GM12801 (cell line): Measurements from ENCODE around the gene CHST2.

Experiments
- TF ChIP-seq, protein P1 (sequence below): IDR thresholded peaks from one replicate; pipeline ENCODE4 v1.5.1; 2011; ENCODE audit warnings: control low read depth; ENCODE audit not compliant: insufficient read length; ENCODE audit errors: extremely low read depth

CHST2 gene

DNA sequence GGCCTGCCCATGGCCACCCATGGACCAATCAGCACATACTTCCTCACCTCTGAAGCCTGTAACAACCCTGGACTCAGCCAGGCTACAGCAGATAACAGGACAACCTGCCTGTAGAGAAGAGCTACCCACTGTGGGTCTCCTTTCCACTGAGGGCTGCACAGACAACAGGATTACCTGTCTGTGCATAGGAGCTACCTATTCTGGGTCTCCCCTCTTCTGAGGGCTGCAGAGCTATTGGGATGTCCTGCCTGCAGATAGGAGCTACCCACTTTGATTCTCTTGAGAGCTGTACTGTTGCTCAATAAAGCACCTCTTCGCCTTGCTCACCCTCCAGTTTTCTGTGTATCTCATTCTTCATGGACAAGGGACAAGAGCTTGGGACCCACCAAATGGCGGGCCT lies 23.8 kb upstream of the CHST2 start:
- TF ChIP-seq, protein P1, sequence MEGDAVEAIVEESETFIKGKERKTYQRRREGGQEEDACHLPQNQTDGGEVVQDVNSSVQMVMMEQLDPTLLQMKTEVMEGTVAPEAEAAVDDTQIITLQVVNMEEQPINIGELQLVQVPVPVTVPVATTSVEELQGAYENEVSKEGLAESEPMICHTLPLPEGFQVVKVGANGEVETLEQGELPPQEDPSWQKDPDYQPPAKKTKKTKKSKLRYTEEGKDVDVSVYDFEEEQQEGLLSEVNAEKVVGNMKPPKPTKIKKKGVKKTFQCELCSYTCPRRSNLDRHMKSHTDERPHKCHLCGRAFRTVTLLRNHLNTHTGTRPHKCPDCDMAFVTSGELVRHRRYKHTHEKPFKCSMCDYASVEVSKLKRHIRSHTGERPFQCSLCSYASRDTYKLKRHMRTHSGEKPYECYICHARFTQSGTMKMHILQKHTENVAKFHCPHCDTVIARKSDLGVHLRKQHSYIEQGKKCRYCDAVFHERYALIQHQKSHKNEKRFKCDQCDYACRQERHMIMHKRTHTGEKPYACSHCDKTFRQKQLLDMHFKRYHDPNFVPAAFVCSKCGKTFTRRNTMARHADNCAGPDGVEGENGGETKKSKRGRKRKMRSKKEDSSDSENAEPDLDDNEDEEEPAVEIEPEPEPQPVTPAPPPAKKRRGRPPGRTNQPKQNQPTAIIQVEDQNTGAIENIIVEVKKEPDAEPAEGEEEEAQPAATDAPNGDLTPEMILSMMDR, result no peak

DNA sequence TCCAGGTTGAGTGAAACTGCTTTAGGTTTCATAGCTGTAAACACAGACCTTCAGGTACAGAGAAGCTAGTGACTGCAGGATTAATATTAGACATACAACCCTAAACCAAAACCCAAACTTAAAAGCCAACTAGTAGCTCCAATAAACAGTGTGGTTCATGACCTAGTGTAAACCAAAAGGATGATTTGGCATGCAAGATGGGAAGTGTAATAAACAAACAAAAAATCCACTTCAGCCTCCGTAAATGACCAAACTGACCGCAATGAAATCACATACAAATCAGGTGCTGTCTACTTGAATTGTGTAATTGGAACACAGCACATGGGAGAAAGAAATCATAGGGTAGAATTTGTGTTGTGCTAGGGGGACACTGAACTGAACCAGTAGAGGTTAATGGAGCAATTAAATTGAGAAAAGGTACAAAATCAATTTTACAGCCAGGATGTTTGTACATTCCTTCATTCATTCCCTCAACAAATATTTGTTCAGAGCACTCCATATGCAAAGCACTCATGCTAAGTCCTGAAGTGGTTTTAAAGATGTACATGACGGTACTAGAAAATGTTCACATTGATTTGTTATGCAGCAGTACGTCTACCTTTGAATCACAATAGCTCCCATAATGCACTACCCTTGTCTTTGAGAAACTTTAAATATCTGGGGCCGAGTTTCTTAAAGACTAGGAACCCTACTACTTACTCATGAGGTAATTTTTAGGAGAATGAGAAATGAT lies 21.4 kb upstream of the CHST2 start:
- TF ChIP-seq, protein P1, result no peak

DNA sequence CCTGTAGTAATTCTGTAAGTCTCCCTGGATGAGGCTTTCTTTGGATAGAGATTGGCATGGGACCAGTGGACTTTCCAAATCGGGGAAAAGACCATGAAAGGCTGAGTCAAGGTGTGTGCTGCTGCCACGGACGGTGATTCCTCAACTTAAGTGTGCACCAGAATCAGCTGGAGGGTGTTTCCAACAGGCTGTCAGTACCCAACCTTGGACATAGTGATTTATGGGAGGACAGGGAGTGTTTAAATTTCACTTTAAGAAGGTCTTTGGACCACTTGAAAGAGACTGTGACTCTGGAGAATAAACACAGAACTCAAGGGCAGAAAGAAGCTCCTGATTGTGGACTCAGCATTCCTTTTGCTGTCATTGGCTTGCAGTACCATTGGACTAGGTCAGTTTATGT lies 20.4 kb upstream of the CHST2 start:
- TF ChIP-seq, protein P1, result no peak

DNA sequence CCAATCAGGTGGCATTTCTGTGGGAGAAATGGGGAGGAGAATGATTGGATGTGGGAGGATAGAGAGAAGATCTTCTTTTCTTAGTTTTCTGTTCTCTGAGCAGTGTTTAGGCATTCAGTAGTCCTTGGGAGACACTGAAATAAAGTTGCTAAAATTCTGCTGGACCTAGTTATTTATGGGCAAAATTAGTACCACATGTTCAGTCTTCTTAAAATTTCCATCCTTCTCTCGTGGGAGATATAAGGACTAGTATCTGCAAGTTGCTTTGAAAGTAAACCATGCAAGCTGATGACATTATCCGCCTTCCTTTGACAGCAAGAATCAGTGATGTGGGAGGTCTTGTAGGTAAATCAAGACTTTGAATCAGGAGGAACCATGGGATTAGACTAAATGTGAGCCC lies 19.9 kb upstream of the CHST2 start:
- TF ChIP-seq, protein P1, result no peak

DNA sequence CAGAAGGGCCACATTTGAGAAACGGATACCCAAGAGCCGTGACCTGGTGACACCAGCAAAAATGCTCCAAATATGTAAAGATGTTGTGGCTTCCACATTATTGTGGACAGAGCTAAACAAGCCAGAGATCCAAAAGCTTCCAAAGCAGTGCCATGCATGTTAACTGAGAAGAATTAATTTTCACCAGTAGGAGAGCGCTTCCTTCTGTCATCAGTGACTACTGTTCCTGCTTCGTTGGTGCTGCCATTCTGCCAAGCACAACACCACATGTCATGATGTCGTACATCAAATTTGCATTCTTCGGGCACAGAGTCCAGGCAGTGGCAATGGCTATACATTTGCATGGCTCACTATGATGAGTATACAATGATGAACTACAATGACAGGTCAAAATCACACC lies 19.1 kb upstream of the CHST2 start:
- TF ChIP-seq, protein P1, result no peak

DNA sequence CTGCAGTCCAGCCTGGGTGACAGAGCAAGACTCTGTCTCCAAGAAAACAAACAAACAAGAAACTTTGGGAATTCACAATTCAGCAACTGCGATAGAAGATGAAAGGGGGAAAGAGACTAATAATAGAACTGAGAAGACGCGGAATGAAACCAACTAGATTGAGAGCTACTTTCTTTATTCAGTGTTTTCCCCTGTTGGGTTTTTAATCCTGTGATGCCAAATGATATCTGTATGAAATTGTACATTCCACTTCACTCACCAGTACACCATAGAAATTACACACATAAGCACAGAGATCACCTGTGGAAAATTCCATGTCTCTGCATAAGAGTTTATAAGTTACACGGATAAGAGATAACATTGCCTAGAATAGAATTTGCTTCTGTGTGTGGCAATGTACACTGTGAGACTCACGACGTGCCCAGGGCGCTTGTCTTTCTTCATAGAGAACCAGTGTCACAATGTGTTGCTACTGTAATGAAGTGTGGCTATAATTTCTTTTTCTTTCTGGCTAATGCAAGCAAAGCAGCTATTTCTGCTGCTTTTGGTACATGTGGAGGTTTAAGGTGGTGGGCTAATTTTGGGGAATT lies 17.7 kb upstream of the CHST2 start:
- TF ChIP-seq, protein P1, result no peak

DNA sequence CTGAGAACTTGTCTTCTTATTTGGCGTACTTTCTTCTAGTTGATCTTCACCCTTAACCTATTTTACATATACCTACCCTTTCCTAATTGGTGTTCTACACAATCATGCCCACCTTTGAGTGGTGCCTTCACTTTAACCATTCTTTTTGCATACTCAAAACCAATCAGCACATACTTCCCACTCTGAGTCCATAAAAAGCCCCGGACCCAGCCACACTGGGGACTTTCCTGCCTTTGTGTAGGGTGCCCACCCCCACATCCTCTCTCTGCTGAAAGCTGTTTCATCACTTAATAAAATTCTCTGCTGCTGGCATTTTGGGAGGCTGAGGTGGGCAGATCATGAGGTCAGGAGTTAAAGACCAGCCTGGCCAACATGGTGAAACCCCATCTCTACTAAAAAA lies 15.9 kb upstream of the CHST2 start:
- TF ChIP-seq, protein P1, result no peak
